PFSK-1 (cell line): Measurements from ENCODE around the gene FER.

ENCODE experiments used
- FOXP2 ChIP-seq: optimal IDR thresholded peaks from 2 replicates; pipeline ENCODE3; 2011; ENCODE audit warnings: borderline replicate concordance, control low read depth, inconsistent platforms; ENCODE audit not compliant: insufficient read depth; ENCODE audit errors: extremely low read length, extremely low read depth
- POLR2AphosphoS5 ChIP-seq: IDR thresholded peaks from 2 replicates; pipeline ENCODE4 v1.6.1; 2012; ENCODE audit warnings: low read depth, mild to moderate bottlenecking, control low read depth, low read length, moderate library complexity
- SIN3A ChIP-seq: IDR thresholded peaks from 2 replicates; pipeline ENCODE4 v1.6.1; 2012; ENCODE audit warnings: mild to moderate bottlenecking, low read length, moderate library complexity, borderline replicate concordance; ENCODE audit not compliant: insufficient read depth
- TAF1 ChIP-seq: IDR thresholded peaks from 2 replicates; pipeline ENCODE4 v1.6.1; 2012; ENCODE audit warnings: low read length, control low read depth, borderline replicate concordance; ENCODE audit not compliant: insufficient read depth
- TF ChIP-seq, protein P1 (sequence below), 2 experiments: IDR thresholded peaks; 2 replicates each; pipeline versions ENCODE4 v1.6.1 to v1.8.0; 2011 to 2012; ENCODE audit warnings: low read depth in 2 of 2, low read length in 2 of 2, control low read depth in 1 of 2, inconsistent platforms in 1 of 2, mild to moderate bottlenecking in 1 of 2, moderate library complexity in 1 of 2; ENCODE audit not compliant: insufficient read depth in 1 of 2

The FER gene

DNA sequence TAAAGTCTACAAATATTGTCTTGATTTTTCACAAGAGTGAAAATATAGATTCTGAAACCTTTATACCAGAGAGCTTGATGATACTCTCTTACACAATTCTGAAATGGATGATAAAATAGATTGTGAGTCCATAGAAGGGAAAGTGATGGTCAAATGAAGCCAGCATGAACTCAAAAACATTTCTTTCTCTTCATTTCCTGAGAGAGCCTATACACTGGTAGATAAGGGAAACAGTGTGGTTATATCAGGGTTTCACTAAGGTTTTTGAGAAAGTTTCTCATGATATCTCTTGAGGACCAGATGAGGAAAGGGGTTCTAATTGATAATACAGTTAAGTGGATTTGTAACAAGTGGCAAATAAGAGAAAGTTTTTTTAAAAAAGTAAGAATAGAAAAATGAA is 407.9 kb downstream of the FER start:
- TF ChIP-seq SIN3A, result no peak
- TF ChIP-seq, protein P1, sequence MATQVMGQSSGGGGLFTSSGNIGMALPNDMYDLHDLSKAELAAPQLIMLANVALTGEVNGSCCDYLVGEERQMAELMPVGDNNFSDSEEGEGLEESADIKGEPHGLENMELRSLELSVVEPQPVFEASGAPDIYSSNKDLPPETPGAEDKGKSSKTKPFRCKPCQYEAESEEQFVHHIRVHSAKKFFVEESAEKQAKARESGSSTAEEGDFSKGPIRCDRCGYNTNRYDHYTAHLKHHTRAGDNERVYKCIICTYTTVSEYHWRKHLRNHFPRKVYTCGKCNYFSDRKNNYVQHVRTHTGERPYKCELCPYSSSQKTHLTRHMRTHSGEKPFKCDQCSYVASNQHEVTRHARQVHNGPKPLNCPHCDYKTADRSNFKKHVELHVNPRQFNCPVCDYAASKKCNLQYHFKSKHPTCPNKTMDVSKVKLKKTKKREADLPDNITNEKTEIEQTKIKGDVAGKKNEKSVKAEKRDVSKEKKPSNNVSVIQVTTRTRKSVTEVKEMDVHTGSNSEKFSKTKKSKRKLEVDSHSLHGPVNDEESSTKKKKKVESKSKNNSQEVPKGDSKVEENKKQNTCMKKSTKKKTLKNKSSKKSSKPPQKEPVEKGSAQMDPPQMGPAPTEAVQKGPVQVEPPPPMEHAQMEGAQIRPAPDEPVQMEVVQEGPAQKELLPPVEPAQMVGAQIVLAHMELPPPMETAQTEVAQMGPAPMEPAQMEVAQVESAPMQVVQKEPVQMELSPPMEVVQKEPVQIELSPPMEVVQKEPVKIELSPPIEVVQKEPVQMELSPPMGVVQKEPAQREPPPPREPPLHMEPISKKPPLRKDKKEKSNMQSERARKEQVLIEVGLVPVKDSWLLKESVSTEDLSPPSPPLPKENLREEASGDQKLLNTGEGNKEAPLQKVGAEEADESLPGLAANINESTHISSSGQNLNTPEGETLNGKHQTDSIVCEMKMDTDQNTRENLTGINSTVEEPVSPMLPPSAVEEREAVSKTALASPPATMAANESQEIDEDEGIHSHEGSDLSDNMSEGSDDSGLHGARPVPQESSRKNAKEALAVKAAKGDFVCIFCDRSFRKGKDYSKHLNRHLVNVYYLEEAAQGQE (IDR thresholded peaks at IDR 0.05; ENCODE audit: insufficient read depth in 1 of 2, low read depth in 2 of 2, low read length in 2 of 2), result no peak
- no peak for TF ChIP-seq POLR2AphosphoS5
- no peak for TF ChIP-seq TAF1
- no peak for TF ChIP-seq FOXP2

DNA sequence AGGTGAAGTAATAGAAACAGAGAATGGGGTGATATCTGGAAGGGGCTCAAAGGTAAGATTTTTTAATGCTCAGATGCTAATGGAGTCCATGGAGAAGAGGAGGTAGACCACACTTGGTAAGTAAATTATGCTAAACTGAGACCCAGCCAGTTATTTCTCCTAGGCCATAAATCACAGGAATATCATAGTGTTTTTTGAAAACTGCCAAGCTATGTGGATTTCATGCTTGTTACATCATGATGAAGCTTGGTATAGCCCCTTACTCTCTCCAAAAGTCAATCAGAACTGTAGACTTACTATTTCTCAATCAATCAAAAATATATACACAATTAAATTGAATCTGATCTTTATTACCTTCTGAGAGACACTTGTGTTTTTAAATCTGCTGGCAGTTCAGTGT is 409.2 kb downstream of the FER start:
- TF ChIP-seq POLR2AphosphoS5 (no peak), SIN3A (no peak), FOXP2 (no peak), TAF1 (no peak)
- TF ChIP-seq, protein P1 (IDR thresholded peaks at IDR 0.05; ENCODE audit: insufficient read depth in 1 of 2, low read depth in 2 of 2, low read length in 2 of 2), result no peak

GRCh38 chr5:109160468-109160867 is 412.8 kb downstream of the FER start:
- TF ChIP-seq SIN3A, result no peak
- TF ChIP-seq, protein P1 (IDR thresholded peaks at IDR 0.05; ENCODE audit: insufficient read depth in 1 of 2, low read depth in 2 of 2, low read length in 2 of 2), result no peak

DNA sequence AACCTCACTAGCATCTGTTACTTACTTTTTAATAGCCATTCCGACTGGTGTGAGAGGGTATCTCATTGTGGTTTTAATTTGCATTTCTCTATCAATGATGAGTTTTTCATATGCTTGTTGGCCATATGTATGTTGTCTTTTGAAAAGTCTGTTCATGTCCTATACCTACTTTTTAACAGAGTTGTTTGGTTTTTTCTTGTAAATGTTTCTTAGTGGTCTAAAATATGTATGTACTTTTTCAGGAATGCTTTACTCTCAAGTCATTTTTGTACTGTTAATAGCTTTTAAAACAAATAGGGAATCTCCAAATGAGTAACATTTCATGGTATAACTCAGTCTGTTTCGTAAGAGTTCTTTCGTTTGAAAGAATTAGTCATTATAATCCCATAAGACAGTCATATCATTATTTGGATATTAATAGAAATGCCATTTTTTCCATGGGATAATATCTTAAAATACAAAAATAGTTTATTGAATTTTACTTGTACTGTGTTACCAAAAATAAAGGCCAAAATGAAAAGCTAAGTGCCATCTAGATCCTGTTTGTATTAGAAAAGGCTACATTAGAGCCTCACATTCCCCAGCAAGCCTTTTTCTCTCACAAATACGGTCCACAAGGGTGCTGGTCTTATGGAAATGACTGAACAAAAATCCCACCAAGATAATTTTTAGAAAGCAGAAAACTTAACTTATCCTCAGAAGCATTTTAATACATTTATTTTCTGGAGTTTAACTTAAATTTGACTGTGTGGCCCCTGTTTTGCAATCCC is 414.4 kb downstream of the FER start:
- TF ChIP-seq SIN3A (no peak), FOXP2 (no peak), TAF1 (no peak), POLR2AphosphoS5 (no peak)
- TF ChIP-seq, protein P1 (IDR thresholded peaks at IDR 0.05; ENCODE audit: insufficient read depth in 1 of 2, low read depth in 2 of 2, low read length in 2 of 2), result no peak

DNA sequence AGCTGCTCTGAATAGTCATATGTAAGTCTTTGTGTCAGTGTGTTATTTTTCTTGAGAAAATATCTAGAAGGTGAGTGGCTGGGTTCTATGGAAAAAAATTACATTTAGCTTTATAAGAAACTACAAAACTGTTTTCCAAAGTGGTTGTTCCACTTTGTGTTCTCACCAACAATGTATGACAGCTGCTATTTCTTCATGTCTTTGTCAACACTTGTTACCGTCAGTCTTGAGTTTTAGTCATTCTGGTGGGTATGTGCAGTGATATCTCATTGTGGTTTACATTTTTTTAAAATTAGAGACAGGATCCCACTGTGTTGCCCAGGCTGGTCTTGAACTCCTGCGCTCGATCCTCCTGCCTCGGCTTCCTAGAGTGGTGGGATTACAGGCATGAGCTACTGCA is 415.6 kb downstream of the FER start:
- TF ChIP-seq SIN3A (no peak), POLR2AphosphoS5 (no peak), TAF1 (no peak), FOXP2 (no peak)
- TF ChIP-seq, protein P1 (IDR thresholded peaks at IDR 0.05; ENCODE audit: insufficient read depth in 1 of 2, low read depth in 2 of 2, low read length in 2 of 2), result no peak
